Measurements from ENCODE around the gene CNOT8.

Gene CNOT8

DNA sequence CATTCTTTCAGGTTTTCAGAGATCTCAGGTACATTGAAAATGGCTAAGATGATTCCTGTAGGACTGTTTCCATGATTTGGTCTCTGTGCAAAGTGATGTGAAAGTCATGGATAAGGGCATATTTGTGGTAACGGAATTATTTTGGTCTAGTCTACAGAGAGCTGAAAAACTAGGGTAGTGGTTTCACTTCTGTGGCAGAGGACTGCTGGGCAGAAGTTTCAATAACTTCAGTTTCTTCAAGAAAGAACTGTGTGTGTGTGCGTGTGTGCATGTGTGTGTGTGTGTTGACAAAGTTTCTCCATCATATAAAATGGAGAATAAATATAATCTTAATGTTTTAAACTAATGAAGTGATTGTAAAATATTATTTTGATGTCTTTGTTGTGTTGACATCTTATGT lies 4.3 kb downstream of the CNOT8 start:
- peaks cover 47% of the 10 kb centered on the region for H3K36me3 Mint-ChIP-seq (ENCODE audit: low read depth)
- no peaks in the 10 kb centered on the region for H3K27me3 Mint-ChIP-seq (ENCODE audit: low read depth)
- no peaks in the 10 kb centered on the region for H3K9me3 Mint-ChIP-seq
- TF ChIP-seq, protein P1, sequence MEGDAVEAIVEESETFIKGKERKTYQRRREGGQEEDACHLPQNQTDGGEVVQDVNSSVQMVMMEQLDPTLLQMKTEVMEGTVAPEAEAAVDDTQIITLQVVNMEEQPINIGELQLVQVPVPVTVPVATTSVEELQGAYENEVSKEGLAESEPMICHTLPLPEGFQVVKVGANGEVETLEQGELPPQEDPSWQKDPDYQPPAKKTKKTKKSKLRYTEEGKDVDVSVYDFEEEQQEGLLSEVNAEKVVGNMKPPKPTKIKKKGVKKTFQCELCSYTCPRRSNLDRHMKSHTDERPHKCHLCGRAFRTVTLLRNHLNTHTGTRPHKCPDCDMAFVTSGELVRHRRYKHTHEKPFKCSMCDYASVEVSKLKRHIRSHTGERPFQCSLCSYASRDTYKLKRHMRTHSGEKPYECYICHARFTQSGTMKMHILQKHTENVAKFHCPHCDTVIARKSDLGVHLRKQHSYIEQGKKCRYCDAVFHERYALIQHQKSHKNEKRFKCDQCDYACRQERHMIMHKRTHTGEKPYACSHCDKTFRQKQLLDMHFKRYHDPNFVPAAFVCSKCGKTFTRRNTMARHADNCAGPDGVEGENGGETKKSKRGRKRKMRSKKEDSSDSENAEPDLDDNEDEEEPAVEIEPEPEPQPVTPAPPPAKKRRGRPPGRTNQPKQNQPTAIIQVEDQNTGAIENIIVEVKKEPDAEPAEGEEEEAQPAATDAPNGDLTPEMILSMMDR (IDR thresholded peaks at IDR 0.05; ENCODE audit: unreplicated experiment in 3 of 3) = no peak
- no peak overlapping the region for H3K27ac Mint-ChIP-seq
- no peak overlapping the region for H3K4me3 Mint-ChIP-seq
- H3K4me1 Mint-ChIP-seq = peaks cover 25% of the 10 kb centered on the region

DNA sequence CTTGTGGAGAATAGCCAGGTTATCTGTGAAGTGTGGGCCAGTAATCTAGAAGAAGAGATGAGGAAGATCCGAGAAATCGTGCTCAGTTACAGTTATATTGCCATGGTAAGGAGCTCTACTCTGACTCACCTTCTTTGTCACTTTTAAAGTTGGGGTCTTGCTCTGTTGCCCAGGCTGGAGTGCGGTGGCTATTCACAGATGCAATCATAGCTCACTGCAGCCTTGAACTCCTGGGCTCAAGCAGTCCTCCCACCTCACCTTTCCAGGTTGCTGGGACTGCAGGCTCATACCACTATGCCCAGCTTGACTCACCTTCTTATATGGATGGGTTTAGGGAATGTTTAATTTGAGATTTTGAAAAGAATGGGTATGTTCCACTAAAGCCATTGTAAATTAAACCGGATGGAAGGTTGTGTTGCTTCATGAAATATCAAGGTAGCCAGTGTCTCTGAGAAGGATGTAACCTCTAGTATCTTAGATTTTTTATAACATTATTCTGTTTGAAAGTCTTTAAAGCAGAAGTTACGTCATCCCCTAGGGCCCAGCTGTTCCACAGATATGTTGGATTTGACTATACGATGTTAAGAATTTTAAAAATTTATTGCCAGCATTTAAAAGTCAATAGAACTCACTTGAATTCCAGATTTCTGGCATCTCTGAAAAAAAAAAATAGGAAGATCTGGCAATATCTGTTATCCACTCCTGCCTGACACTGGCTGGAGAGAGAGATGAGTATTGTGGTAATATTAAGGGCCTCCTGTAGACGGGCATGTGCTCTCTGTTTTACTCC lies 5.1 kb downstream of the CNOT8 start:
- Mint-ChIP-seq H3K27me3 (ENCODE audit: low read depth) (no peaks in the 10 kb centered on the region), H3K36me3 (ENCODE audit: low read depth) (peaks cover 49% of the 10 kb centered on the region), H3K9me3 (no peaks in the 10 kb centered on the region), H3K4me1 (peaks cover 25% of the 10 kb centered on the region), H3K27ac (no peak overlapping the region), H3K4me3 (no peak overlapping the region)
- TF ChIP-seq, protein P1 (IDR thresholded peaks at IDR 0.05; ENCODE audit: unreplicated experiment in 3 of 3) = no peak

DNA sequence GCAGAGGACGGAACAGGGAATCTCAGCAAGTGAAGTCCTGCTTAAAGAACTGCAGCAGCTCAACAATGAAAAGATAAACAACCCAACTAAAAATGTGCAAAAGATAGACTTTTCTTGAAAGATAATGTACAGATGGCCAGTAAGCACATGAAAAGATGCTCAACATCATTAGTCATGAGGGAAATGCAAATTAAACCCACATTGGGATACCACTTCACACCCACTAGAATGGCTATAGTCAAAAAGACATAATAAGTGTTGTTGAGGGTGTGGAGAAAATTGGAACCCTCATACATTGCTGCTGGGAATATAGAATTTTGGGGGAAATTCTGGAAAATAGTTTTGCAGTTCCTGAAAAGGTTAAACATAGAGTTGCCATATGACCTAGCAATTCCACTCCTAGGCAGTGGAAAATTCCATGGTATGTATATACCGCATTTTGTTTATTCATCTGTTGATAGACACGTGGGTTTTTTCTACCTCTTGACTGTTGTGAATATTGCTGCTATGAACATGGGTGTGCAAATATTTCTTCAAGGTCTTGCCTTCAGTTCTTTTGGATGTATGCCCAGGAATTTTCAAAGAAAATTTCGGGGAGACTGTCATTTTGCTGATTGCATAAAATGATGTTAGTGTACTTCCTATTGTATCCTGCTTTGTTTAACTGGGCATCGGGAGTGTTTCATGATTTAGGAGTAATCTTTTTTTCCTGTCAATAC lies 7.2 kb downstream of the CNOT8 start:
- H3K4me3 Mint-ChIP-seq = no peak overlapping the region
- no peak overlapping the region for H3K27ac Mint-ChIP-seq

DNA sequence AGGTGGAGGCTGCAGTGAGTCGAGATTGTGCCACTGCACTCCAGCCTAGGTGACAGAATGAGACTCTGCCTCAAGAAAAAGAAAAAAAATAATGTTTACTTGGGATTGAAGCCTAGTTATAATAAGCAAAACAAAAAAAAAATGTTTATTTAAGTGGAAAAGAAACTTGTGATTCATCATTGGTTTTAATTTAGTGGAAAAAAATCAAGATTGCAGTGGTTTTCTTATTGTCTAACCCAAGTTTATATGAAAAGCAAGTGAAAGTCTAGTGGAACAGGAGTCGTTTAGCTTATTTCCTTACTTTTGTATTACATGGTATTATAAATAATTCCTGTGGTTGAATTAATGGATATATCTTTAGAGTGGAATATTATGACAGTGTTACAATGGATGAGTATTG lies 8.4 kb downstream of the CNOT8 start:
- no peak overlapping the region for H3K4me3 Mint-ChIP-seq

More for the DNA sequence above, 7.2 kb downstream of the CNOT8 start:
- no peaks in the 10 kb centered on the region for H3K27me3 Mint-ChIP-seq (ENCODE audit: low read depth)
- peaks cover 16% of the 10 kb centered on the region for H3K4me1 Mint-ChIP-seq
- TF ChIP-seq, protein P1 (IDR thresholded peaks at IDR 0.05; ENCODE audit: unreplicated experiment in 3 of 3) = no peak
- peaks cover 58% of the 10 kb centered on the region for H3K36me3 Mint-ChIP-seq (ENCODE audit: low read depth)
- no peaks in the 10 kb centered on the region for H3K9me3 Mint-ChIP-seq

DNA sequence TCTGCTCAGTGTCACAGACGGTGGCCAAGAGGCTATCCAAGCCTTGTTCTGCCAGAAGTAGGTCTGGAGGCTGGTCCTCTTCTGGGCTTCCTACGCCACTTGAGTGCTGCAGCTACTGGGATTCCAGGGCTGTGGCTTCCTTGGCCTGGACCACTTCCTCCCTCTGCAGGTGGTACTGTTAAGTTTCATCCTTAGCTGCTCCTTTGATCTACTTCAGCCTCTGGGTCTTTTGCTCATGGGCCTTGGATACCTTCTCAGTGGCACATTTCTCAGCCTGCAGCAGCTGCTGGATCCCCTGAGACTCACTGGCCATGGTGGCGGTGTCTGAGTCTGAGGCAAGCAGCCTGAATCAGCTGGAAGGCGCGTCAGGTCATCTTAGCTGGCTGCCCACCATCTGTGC lies 10.3 kb downstream of the CNOT8 start:
- Mint-ChIP-seq H3K27me3 (ENCODE audit: low read depth) (no peaks in the 10 kb centered on the region), H3K36me3 (ENCODE audit: low read depth) (peaks cover 64% of the 10 kb centered on the region), H3K4me3 (no peak overlapping the region), H3K9me3 (no peaks in the 10 kb centered on the region), H3K4me1 (peaks cover 4% of the 10 kb centered on the region), H3K27ac (no peak overlapping the region)
- TF ChIP-seq, protein P1 (IDR thresholded peaks at IDR 0.05; ENCODE audit: unreplicated experiment in 3 of 3) = no peak

More for the DNA sequence above, 8.4 kb downstream of the CNOT8 start:
- Mint-ChIP-seq H3K4me1 (peaks cover 9% of the 10 kb centered on the region), H3K27me3 (ENCODE audit: low read depth) (no peaks in the 10 kb centered on the region), H3K27ac (no peak overlapping the region), H3K36me3 (ENCODE audit: low read depth) (peaks cover 63% of the 10 kb centered on the region), H3K9me3 (no peaks in the 10 kb centered on the region)
- TF ChIP-seq, protein P1 (IDR thresholded peaks at IDR 0.05; ENCODE audit: unreplicated experiment in 3 of 3) = no peak
